Neural crest cell (in vitro differentiated cells): ENCODE measurements around the gene MGAT5B. TPM values are rescaled to one million over a fixed set of nuclear protein-coding genes. Genes with fewer than 3 reads are reported as not detected.

ENCODE experiments used
- DNase-seq: peaks from one replicate; pipeline ENCODE4 v3.0.0; 2021; ENCODE audit warnings: low read depth, mixed read lengths, low spot score
- H3K27ac Mint-ChIP-seq: one replicate; pipeline ENCODE4 v1.8.0; 2021; ENCODE audit warnings: mild to moderate bottlenecking, mixed read lengths; ENCODE audit not compliant: unreplicated experiment
- H3K27me3 Mint-ChIP-seq: 2 replicates; pipeline ENCODE4 v1.8.0; 2021; ENCODE audit warnings: low read depth, mild to moderate bottlenecking, mixed read lengths
- H3K36me3 Mint-ChIP-seq: 2 replicates; pipeline ENCODE4 v1.8.0; 2021; ENCODE audit warnings: low read depth, mild to moderate bottlenecking, mixed read lengths
- H3K4me1 Mint-ChIP-seq: 2 replicates; pipeline ENCODE4 v1.8.0; 2021; ENCODE audit warnings: mixed read lengths
- H3K4me3 Mint-ChIP-seq: one replicate; pipeline ENCODE4 v1.8.0; 2021; ENCODE audit warnings: mild to moderate bottlenecking, mixed read lengths
- H3K9me3 Mint-ChIP-seq: 2 replicates; pipeline ENCODE4 v1.8.0; 2021; ENCODE audit warnings: mixed read lengths
- total RNA-seq: library from RNA; stranded (reverse); gene quantifications from 2 replicates; pipeline ENCODE4 v1.2.1, GENCODE V29; 2021
- TF ChIP-seq, protein P1 (sequence below): fragments of 200-600 bp; sonication (generic); conservative IDR thresholded peaks from 2 replicates; pipeline ENCODE4 v1.5.0; 2021; ENCODE audit warnings: antibody characterized with exemption, mild to moderate bottlenecking

Gene MGAT5B
- total RNA-seq, 1 donor from 2014 or later: 14.6 TPM

DNA sequence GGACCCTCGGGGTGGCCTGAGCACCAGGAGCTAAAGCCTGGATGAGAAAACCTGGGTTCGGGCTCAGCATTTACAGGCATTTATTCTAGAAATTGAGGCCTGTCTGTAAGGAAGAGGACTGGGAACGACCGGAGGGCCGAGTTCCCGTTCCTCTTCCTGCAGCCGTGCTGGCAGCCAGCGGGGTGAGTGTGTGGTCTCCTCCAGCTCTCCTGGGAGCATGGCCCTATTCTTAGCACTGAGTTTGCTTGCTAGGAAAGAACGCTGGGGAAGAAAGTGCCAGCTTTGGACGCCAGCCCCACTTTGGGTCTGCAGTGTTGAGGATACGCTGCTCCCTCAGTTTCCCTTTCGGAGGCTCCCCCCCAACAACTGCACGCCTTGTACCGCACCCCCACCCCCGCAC, 49.6 kb downstream of the MGAT5B start:
- no peak for DNase-seq
- Mint-ChIP-seq H3K4me3 (no peak overlapping the region), H3K27ac (no peak overlapping the region), H3K27me3 (no peaks in the 10 kb centered on the region), H3K4me1 (peaks cover 9% of the 10 kb centered on the region), H3K36me3 (no peaks in the 10 kb centered on the region), H3K9me3 (no peaks in the 10 kb centered on the region)
- TF ChIP-seq, protein P1, sequence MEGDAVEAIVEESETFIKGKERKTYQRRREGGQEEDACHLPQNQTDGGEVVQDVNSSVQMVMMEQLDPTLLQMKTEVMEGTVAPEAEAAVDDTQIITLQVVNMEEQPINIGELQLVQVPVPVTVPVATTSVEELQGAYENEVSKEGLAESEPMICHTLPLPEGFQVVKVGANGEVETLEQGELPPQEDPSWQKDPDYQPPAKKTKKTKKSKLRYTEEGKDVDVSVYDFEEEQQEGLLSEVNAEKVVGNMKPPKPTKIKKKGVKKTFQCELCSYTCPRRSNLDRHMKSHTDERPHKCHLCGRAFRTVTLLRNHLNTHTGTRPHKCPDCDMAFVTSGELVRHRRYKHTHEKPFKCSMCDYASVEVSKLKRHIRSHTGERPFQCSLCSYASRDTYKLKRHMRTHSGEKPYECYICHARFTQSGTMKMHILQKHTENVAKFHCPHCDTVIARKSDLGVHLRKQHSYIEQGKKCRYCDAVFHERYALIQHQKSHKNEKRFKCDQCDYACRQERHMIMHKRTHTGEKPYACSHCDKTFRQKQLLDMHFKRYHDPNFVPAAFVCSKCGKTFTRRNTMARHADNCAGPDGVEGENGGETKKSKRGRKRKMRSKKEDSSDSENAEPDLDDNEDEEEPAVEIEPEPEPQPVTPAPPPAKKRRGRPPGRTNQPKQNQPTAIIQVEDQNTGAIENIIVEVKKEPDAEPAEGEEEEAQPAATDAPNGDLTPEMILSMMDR: no peak

DNA sequence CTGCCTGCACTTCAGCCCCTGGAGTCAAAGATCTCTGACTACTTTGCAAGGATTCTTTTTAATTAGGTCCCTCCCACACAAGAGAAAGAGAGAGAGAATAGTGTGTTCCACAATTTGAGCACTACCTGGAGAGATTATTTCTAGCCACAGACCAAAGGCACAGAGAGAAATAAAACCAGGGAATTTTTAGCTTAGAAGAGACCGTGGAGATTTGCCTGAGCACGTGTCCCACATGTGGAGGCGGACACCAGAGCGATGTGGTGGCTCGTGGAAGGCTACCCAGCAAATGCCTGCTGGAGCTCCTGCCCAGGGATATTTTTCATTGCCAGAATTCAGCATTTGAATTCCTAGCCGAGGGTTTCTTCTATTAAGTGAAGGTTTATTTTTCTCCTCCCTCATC, 50.6 kb downstream of the MGAT5B start:
- Mint-ChIP-seq H3K27ac (no peak overlapping the region), H3K4me1 (peaks cover 9% of the 10 kb centered on the region), H3K4me3 (no peak overlapping the region), H3K27me3 (no peaks in the 10 kb centered on the region), H3K36me3 (no peaks in the 10 kb centered on the region), H3K9me3 (no peaks in the 10 kb centered on the region)
- TF ChIP-seq, protein P1: no peak
- no peak for DNase-seq

DNA sequence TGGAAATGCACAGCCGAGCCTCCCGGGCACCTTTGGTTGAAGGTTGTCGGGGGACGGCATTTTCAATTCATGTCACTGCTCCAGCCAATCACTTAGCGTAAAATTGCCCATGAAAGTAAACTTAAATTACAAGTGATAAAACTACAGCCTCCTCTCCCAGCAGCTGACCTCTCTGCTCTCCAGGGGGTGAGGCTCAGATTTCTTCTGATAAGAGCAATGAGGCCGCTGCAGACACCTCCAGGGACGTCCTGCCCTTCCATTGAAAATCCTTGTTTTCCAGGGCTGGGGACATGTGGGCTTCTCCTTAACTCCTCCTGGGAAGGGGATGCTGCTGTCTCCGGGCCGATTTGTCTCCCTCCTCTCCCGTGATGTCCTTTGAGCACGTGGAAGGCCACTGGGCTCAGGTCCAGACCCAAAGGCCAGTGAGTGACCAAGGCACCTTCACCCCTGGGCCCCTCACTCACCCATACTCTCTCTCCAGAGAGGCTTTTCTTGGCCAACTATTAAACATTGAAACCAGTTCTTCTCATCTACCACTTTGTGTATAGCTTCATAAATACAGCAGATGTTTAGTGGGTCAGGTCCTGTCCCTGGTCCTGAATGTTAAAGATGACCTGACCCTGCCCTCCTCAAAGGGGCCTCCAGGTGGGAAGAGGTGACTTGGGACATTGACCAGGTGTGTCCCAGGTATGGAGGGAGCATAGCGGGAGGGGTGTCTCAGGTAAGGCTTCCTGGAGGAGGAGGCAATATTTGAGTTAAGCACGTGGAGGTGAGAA, 52.3 kb downstream of the MGAT5B start:
- H3K9me3 Mint-ChIP-seq: no peaks in the 10 kb centered on the region
- TF ChIP-seq, protein P1: no peak
- no peak overlapping the region for H3K4me3 Mint-ChIP-seq
- H3K36me3 Mint-ChIP-seq: no peaks in the 10 kb centered on the region
- H3K27ac Mint-ChIP-seq: no peak overlapping the region
- H3K4me1 Mint-ChIP-seq: peaks cover 9% of the 10 kb centered on the region
- no peaks in the 10 kb centered on the region for H3K27me3 Mint-ChIP-seq
- no peak for DNase-seq

DNA sequence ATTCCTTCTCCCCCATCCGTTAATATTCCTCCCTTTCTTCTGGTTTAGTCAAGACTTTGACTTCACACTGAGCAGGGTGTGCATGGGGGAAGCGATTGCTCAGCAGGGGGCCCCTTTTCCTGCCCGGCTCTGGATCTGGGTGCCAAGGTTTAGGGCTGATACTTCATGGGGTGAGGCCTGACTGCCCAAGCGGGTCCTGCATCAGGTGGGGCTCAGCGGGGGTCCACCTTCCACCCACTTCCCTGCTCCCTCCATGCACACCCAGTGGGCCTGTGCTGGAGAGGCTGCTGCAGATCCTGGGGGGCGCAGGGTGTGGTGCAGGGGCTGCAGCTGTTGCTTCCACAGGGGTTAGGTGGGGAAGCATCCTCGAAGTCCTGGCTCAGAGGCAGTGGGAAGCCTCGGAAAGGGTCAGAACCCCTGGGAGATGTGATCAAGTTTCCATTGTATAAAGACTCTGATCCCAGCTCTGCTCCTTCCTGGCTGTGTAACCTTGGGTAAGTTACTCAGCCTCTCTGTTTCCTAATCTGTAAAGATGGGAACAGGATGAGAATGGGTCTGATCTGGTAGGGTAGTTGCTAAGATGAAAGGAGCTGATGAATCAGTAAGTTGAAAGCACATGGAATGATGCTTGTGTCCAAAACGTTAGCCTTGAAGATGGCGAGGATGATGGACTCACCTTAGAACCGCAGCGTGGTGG, 53.3 kb downstream of the MGAT5B start:
- Mint-ChIP-seq H3K36me3 (no peaks in the 10 kb centered on the region), H3K27ac (no peak overlapping the region), H3K4me1 (peaks cover 9% of the 10 kb centered on the region), H3K27me3 (no peaks in the 10 kb centered on the region), H3K9me3 (no peaks in the 10 kb centered on the region), H3K4me3 (no peak overlapping the region)
- TF ChIP-seq, protein P1: no peak
- DNase-seq: no peak

DNA sequence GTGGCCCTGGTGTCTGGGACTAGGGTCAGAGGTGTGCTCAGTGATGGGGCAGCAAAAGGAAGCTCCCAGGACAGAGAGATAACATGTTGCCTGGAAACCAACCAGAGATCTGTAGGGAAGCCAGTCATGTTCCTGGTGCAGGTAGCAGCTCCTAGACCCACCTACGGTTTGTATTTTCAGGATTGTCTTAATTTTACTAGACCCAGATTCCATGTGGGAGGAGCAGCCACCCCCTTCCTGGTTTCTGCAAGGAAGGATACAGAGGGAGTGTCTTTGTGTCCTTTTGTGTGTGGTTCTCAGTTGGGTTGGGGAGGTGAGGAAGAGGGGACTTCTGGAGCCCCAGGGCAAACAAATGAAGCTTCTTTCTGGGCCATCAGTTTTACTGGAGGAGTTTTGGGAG, 53.9 kb downstream of the MGAT5B start:
- no peaks in the 10 kb centered on the region for H3K27me3 Mint-ChIP-seq
- peaks cover 9% of the 10 kb centered on the region for H3K4me1 Mint-ChIP-seq
- no peak overlapping the region for H3K27ac Mint-ChIP-seq
- no peaks in the 10 kb centered on the region for H3K36me3 Mint-ChIP-seq
- TF ChIP-seq, protein P1: no peak
- H3K4me3 Mint-ChIP-seq: peak overlapping the region; percentile 13
- H3K9me3 Mint-ChIP-seq: no peaks in the 10 kb centered on the region
- DNase-seq: no peak
